NCI-H2081 treated with DMSO at 0.1 percent for 48 hours (cell line): Measurements from ENCODE around the gene MCM7.
A peak's percentile ranks its signal among the peaks of the same experiment; 100 is the strongest.

Experiments used
- DNase-seq: peaks from one replicate; lab custom pipeline; 2025; lab: John Stamatoyannopoulos, UW

The MCM7 gene

GRCh38 chr7:100122568-100122967 is 21.4 kb upstream of the MCM7 start:
- DNase-seq: no peak

GRCh38 chr7:100122067-100122466 is 20.9 kb upstream of the MCM7 start:
- peak; percentile 84 for DNase-seq

DNA sequence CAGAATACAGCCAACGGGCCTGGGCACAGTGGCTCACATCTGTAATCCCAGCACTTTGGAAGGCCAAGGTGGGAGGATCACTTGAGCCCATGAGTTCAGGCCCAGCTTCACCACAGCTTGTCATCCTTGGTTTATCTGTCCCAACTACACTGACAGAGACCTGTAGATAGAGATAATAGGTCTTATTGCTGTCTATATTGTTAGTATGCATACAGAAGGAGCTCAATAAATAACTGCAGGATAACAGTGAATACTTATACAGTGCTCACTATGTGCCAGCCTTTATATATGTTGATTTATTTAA is 19.5 kb upstream of the MCM7 start:
- no peak for DNase-seq

DNA sequence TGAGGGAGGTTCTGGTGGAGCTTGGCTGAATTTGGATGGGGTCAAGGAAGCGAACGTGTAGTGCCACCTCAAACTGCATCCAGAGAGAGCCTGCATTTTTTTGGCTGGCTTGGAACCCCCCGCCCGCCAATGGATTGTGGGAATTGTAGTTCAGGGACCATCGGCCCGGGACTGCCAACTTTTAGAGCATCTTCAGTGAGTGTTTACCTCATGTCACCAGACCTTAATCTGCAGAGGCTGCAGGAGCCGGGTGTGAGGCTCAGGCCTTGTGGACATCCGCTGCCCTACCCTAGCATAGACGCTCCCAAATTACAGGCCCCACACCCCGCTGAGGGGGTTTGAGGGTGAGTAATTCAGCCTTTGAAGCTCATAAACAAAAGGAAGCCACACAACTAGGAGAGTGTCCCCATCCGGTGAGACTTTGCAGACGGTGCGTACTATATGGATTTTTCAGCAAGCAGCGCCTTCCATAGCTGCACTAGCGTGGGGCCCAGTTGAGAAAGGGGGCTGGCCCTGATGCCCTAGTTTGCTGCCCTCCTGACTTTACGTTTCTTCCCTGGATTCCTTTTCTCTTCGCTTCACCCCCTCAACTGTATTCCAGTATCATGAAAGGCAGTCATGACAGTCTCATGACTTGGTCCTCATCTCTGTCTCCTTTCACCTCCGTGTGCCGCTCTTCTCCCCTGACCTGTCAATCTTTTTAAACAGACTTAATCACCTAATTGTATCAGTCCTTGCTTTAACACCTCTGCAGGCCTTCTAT is 19.0 kb upstream of the MCM7 start:
- no peak for DNase-seq

DNA sequence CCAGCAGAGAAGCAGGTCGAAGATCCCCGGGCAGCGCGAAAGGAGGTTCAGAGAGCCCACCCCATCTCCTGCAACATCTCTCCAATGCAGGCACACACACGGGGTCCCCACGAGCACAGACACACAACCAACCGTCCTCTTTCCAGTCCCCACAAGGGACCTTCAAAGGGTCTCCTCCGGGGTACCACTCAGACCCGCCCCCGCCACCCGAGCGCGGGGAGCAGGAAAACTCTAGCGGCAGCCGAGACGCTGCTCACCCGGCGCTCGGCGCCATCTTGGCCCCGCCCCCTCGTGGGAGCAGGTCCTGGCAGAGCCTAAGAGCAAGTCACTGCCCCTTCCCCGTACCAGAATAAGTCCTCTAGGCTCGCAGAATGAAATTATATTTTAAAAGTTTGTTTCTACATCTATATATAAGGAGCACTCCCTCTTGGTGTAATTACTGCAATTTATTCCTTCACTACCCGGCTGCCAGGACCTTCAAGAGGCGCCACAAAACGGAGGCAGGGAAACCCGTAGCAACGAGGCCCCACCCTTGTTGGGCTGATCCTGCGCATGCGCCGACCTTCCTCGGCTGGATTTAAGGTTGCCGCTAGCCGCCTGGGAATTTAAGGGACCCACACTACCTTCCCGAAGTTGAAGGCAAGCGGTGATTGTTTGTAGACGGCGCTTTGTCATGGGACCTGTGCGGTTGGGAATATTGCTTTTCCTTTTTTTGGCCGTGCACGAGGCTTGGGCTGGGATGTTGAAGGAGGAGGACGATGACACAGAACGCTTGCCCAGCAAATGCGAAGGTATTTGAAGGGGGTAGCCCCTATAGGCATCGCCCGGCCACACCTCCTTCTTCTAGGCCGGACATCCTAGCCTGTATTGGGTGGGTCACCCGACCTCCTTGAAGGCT is 18.1 kb upstream of the MCM7 start, which contains the start of the genes CNPY4 and TAF6:
Gene CNPY4 (plus strand): TSS at position 563 of the 898 bp plus-strand sequence. CDS start 111 bp downstream, at position 674.
Gene TAF6 (minus strand): TSS at position 287 of the 898 bp plus-strand sequence. CDS start 5,149 bp downstream, outside the sequence.
- DNase-seq: peak; percentile 93

DNA sequence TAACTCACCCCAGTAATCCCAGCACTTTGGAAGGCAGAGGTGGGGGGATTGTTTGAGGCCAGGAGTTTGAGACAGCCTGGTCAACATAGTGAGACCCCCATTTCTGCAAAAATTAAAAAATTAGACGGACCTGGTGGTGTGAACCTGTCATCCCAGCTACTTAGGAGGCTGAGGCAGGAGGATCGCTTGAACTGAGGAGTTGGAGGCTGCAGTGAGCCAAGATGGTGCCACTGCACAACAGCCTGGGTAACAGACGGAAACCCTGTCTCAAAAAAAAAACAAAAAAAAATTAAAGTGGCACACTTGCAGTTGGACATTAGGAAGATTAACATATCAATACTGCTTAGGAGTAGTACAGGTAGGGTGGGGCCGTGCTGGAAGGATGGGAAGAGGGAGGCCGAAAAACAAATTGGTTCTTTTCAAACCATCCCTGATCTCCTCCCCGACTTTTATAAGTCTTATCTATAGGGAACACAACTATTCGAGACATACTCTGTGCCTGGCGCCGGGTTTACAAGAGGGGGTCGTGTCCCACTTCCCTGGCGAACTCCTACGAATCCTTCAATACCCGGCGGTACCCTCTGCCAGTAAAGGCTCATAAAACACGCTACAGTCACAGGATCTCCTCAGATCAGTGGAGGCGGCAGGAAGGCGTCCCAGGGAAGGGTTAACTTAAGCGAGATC is 17.3 kb upstream of the MCM7 start:
- no peak for DNase-seq

DNA sequence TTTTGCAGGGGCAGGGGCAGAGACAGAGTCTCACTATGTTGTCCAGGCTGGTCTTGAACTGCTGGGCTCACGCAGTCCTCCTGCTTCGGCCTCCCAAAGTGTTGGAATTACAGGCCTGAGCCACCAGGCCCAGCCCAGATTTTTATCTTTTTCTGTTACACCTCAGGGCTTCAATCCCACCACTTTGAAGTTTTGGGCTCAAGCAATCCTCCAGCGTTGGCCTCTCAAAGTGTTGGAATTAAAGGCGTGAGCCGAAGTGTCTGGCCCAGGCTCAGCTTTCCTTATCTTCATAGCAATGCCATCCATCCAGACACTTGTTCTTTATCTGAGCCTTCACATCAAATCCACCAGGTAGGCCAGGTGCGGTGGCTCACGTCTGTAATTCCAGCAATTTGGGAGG is 13.8 kb upstream of the MCM7 start:
- DNase-seq: no peak

DNA sequence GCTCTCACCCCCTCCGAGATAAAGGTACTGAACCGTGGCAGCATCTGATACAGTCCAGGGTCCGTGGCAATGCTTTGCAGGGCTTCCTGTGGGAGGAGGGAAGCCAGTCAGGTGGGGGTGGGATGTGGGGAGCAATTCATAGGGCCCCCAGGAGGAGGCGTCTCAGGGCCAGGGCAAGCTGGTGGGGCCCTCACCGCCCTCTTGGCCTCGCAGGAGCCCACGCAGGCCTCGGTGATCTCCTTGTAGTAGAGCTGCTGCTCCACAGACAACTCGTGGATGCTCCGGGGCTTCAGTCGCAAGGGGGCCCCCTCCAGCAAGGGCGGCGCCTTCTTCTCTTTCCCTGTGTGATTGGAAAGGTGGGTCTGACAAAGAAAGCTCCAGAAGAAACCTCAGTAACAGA is 10.7 kb upstream of the MCM7 start:
- no peak for DNase-seq

DNA sequence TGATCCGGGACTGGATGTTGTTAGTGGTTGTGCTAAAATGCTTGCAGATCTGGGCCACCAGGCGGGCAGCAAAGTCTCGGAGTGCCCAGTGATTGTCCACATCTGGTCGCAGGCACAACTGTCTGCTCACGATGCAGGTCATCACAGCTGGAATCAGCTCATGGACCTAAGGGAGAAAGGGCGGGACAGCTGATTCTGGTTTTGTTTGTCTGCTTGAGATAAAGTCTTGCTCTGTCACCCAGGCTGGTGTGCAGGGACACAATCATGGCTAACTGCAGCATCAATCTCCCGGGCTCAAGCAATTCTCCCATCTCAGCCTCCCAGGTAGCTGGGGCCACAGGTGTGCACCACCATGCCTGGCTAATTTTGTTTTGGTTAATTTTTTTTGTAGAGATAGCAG is 10.0 kb upstream of the MCM7 start:
- no peak for DNase-seq

- DNase-seq: no peak
Observed at GRCh38 chr7:100109521-100110163, 8.4 kb upstream of the MCM7 start.

GRCh38 chr7:100107890-100108289 is 6.7 kb upstream of the MCM7 start:
- DNase-seq: no peak

GRCh38 chr7:100107125-100107737 is 6.0 kb upstream of the MCM7 start:
- no peak for DNase-seq

GRCh38 chr7:100106633-100107032 is 5.4 kb upstream of the MCM7 start:
- DNase-seq: no peak

GRCh38 chr7:100105534-100105933 is 4.3 kb upstream of the MCM7 start:
- no peak for DNase-seq

DNA sequence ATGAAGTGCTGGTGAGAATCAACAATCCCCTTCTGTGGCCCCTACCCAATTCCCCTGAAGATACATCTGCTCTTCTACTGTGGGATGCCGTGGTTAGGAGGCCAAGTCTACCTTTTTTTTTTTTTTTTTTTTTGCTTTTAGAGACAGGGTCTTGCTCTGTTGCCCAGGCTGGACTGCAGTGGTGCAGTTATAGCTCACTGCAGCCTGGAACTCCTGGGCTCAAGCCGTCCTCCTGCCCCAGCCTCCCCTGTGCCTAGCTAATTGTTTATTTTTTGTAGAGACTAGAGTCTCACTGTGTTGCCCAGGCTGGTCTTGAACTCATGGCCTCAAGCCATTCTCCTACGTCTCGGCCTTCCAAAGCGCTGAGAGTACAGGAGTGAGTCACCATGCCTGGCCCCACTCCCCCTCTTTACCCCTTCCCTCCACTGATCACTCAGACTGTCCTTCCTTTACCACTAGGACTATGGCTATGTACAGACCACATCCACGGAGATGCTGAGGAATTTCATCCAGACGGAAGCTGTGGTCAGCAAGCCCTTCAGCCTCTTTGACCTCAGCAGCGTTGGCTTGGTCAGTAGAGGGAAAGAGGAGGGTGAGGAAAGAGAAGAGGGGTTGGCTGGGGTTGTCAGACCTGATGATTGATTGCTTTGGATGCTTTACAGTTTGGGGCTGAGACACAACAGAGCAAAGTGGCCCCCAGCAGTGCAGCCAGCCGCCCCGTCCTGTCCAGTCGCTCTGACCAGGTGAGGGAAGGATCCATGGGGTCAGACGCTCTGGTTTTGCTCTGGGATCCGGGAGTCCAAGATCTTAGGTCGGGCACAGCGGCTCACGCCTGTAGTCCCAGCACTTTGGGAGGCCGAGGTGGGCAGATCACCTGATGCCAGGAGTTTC is 2.0 kb upstream of the MCM7 start:
- DNase-seq: no peak

- DNase-seq: peak; percentile 91
Observed at GRCh38 chr7:100100420-100101015, 679 bp downstream of the MCM7 start.

GRCh38 chr7:100099452-100099851 is 1.7 kb downstream of the MCM7 start:
- no peak for DNase-seq

DNA sequence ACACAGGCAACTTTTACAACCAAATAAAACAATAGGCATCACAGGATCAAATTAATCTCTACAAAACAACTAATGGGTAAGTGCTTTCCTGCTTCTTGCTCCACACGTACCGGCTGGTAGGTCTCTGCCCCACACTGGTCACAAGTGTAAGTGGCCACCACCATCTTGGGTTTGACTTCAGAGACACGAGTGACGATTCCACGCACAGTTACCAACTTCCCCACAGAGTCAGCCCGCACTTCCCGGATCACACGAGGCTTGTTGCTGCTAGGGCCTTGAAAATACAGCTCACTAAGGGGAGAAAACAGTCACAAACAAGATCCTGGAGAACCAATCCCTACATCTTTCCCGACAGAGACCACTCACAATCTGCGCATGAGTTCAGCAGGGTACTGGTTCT is 2.3 kb downstream of the MCM7 start:
- DNase-seq: no peak

DNA sequence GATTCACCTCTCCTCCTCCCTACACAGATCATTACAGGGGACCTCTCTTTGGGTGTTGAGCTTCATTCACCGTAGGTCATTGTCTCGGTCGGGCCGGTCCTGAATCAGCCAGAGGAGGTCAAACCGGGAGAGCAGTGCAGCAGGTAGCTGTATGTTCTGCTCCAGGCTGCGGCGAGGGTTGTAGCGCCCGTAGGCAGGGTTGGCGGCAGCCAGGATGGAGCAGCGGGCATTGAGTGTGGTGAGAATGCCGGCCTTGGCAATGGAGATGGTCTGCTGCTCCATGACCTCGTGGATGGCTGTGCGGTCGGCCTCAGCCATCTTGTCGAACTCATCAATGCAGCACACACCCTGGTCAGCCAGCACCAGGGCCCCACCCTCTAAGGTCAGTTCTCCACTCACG is 5.5 kb downstream of the MCM7 start:
- no peak for DNase-seq

DNA sequence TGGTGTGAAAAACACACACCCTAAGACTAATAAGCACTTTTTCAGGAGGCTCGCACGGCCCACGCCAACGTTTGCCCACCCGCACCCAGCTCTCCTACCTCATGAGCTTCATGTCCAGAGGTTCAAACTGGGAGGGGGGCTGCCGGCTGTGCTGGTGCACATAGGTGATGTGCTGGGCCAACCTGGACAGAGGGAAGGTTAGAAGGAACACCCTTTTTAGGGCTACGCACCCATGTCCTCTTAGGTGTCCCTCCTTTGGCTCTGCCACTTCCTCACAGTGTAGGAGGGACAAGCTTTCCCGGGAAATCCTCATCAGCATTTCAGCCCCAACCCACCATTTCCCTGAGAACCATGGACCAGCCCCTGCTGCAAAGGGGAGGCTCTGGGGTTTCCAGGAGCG is 5.9 kb downstream of the MCM7 start:
- DNase-seq: no peak
